Measurements from ENCODE around the gene HS3ST3A1.
"Not testable (repeated sequence)": the region's sequence is repeated elsewhere in the genome, so short reads cannot be mapped to it uniquely, and the experiment has no call there.

The HS3ST3A1 gene

GRCh38 chr17:13561606-13562270, 40.0 kb downstream of the HS3ST3A1 start:
- no peaks in the 10 kb centered on the region for H3K36me3 ChIP-seq (ENCODE audit: insufficient read depth, insufficient read length, low read length)
- H3K9me3 ChIP-seq (ENCODE audit: insufficient read depth, low read length), result peaks cover 3% of the 10 kb centered on the region; the same call in 1 of the 2 replicates
- no peaks in the 10 kb centered on the region for H3K4me1 ChIP-seq (ENCODE audit: insufficient read depth, insufficient read length)
- H3K27me3 ChIP-seq (ENCODE audit: insufficient read depth, insufficient read length), result no peaks in the 10 kb centered on the region
- no peak for DNase-seq (ENCODE audit: low read depth, low spot score)
- TF ChIP-seq ZNF274 (IDR thresholded peaks at IDR 0.05; ENCODE audit: low read depth, low read length), result no peak
- TF ChIP-seq YY1 (IDR thresholded peaks at IDR 0.05; ENCODE audit: insufficient read depth, insufficient read length), result no peak
- TF ChIP-seq SUZ12 (IDR thresholded peaks at IDR 0.05; ENCODE audit: extremely low read depth, insufficient read depth, insufficient read length), result no peak
- H3K4me3 ChIP-seq (ENCODE audit: insufficient read length, low read depth), result no peak overlapping the region
- H3K9ac ChIP-seq (ENCODE audit: insufficient read length, low read depth), result no peak overlapping the region

- TF ChIP-seq YY1 (IDR thresholded peaks at IDR 0.05; ENCODE audit: insufficient read depth, insufficient read length), result no peak
- TF ChIP-seq ZNF274 (IDR thresholded peaks at IDR 0.05; ENCODE audit: low read depth, low read length), result no peak
- no peak for TF ChIP-seq SUZ12 (IDR thresholded peaks at IDR 0.05; ENCODE audit: extremely low read depth, insufficient read depth, insufficient read length)
- H3K27me3 ChIP-seq (ENCODE audit: insufficient read depth, insufficient read length), result no peaks in the 10 kb centered on the region
- no peaks in the 10 kb centered on the region for H3K4me1 ChIP-seq (ENCODE audit: insufficient read depth, insufficient read length)
- H3K9me3 ChIP-seq (ENCODE audit: insufficient read depth, low read length), result no peaks in the 10 kb centered on the region
- no peak overlapping the region for H3K4me3 ChIP-seq (ENCODE audit: insufficient read length, low read depth)
- H3K36me3 ChIP-seq (ENCODE audit: insufficient read depth, insufficient read length, low read length), result no peaks in the 10 kb centered on the region
- no peak for DNase-seq (ENCODE audit: low read depth, low spot score)
- no peak overlapping the region for H3K9ac ChIP-seq (ENCODE audit: insufficient read length, low read depth)
These were observed 40.8 kb downstream of the HS3ST3A1 start for GRCh38 chr17:13560935-13561334.

- Histone ChIP-seq H3K9me3 (ENCODE audit: insufficient read depth, low read length) (no peaks in the 10 kb centered on the region), H3K9ac (ENCODE audit: insufficient read length, low read depth) (no peak overlapping the region), H3K4me1 (ENCODE audit: insufficient read depth, insufficient read length) (no peaks in the 10 kb centered on the region), H3K4me3 (ENCODE audit: insufficient read length, low read depth) (no peak overlapping the region), H3K27me3 (ENCODE audit: insufficient read depth, insufficient read length) (no peaks in the 10 kb centered on the region), H3K36me3 (ENCODE audit: insufficient read depth, insufficient read length, low read length) (no peaks in the 10 kb centered on the region)
- no peak for TF ChIP-seq ZNF274 (IDR thresholded peaks at IDR 0.05; ENCODE audit: low read depth, low read length)
- no peak for TF ChIP-seq YY1 (IDR thresholded peaks at IDR 0.05; ENCODE audit: insufficient read depth, insufficient read length)
- TF ChIP-seq SUZ12 (IDR thresholded peaks at IDR 0.05; ENCODE audit: extremely low read depth, insufficient read depth, insufficient read length), result no peak
- DNase-seq (ENCODE audit: low read depth, low spot score), result no peak
These were observed 43.1 kb downstream of the HS3ST3A1 start for GRCh38 chr17:13558588-13558987.

GRCh38 chr17:13557077-13557476, 44.7 kb downstream of the HS3ST3A1 start:
- Histone ChIP-seq H3K36me3 (ENCODE audit: insufficient read depth, insufficient read length, low read length) (no peaks in the 10 kb centered on the region), H3K4me3 (ENCODE audit: insufficient read length, low read depth) (no peak overlapping the region), H3K27me3 (ENCODE audit: insufficient read depth, insufficient read length) (no peaks in the 10 kb centered on the region), H3K9ac (ENCODE audit: insufficient read length, low read depth) (no peak overlapping the region), H3K4me1 (ENCODE audit: insufficient read depth, insufficient read length) (no peaks in the 10 kb centered on the region), H3K9me3 (ENCODE audit: insufficient read depth, low read length) (no peaks in the 10 kb centered on the region)
- no peak for DNase-seq (ENCODE audit: low read depth, low spot score)
- no peak for TF ChIP-seq ZNF274 (IDR thresholded peaks at IDR 0.05; ENCODE audit: low read depth, low read length)
- TF ChIP-seq SUZ12 (IDR thresholded peaks at IDR 0.05; ENCODE audit: extremely low read depth, insufficient read depth, insufficient read length), result no peak
- TF ChIP-seq YY1 (IDR thresholded peaks at IDR 0.05; ENCODE audit: insufficient read depth, insufficient read length), result no peak

- no peak for DNase-seq (ENCODE audit: low read depth, low spot score)
- no peak overlapping the region for H3K9ac ChIP-seq (ENCODE audit: insufficient read length, low read depth)
- H3K36me3 ChIP-seq (ENCODE audit: insufficient read depth, insufficient read length, low read length), result no peaks in the 10 kb centered on the region
- no peaks in the 10 kb centered on the region; the same call in 1 of the 2 replicates for H3K9me3 ChIP-seq (ENCODE audit: insufficient read depth, low read length)
- no peak overlapping the region for H3K4me3 ChIP-seq (ENCODE audit: insufficient read length, low read depth)
- H3K4me1 ChIP-seq (ENCODE audit: insufficient read depth, insufficient read length), result no peaks in the 10 kb centered on the region
- H3K27me3 ChIP-seq (ENCODE audit: insufficient read depth, insufficient read length), result no peaks in the 10 kb centered on the region
- TF ChIP-seq SUZ12 (IDR thresholded peaks at IDR 0.05; ENCODE audit: extremely low read depth, insufficient read depth, insufficient read length) (no peak), YY1 (IDR thresholded peaks at IDR 0.05; ENCODE audit: insufficient read depth, insufficient read length) (no peak), ZNF274 (IDR thresholded peaks at IDR 0.05; ENCODE audit: low read depth, low read length) (no peak)
These were observed 47.5 kb downstream of the HS3ST3A1 start for GRCh38 chr17:13554231-13554630.

- no peak for DNase-seq (ENCODE audit: low read depth, low spot score)
- TF ChIP-seq YY1 (IDR thresholded peaks at IDR 0.05; ENCODE audit: insufficient read depth, insufficient read length) (no peak), SUZ12 (IDR thresholded peaks at IDR 0.05; ENCODE audit: extremely low read depth, insufficient read depth, insufficient read length) (no peak), ZNF274 (IDR thresholded peaks at IDR 0.05; ENCODE audit: low read depth, low read length) (no peak)
- Histone ChIP-seq H3K36me3 (ENCODE audit: insufficient read depth, insufficient read length, low read length) (no peaks in the 10 kb centered on the region), H3K4me1 (ENCODE audit: insufficient read depth, insufficient read length) (no peaks in the 10 kb centered on the region), H3K9me3 (ENCODE audit: insufficient read depth, low read length) (no peaks in the 10 kb centered on the region; the same call in 1 of the 2 replicates), H3K27me3 (ENCODE audit: insufficient read depth, insufficient read length) (no peaks in the 10 kb centered on the region), H3K4me3 (ENCODE audit: insufficient read length, low read depth) (no peak overlapping the region), H3K9ac (ENCODE audit: insufficient read length, low read depth) (no peak overlapping the region)
These were observed 51.4 kb downstream of the HS3ST3A1 start for GRCh38 chr17:13550291-13550690.

- H3K4me1 ChIP-seq (ENCODE audit: insufficient read depth, insufficient read length); H3K4me3 ChIP-seq (ENCODE audit: insufficient read length, low read depth); H3K36me3 ChIP-seq (ENCODE audit: insufficient read depth, insufficient read length, low read length); DNase-seq (ENCODE audit: low read depth, low spot score); H3K27me3 ChIP-seq (ENCODE audit: insufficient read depth, insufficient read length); H3K9ac ChIP-seq (ENCODE audit: insufficient read length, low read depth); H3K9me3 ChIP-seq (ENCODE audit: insufficient read depth, low read length): not testable (repeated sequence)
These were observed 53.2 kb downstream of the HS3ST3A1 start for GRCh38 chr17:13548576-13548975.
